H9 (cell line): ENCODE measurements around the gene WDR77. TPM values are rescaled to one million over a fixed set of nuclear protein-coding genes. Genes with fewer than 3 reads are reported as not detected.

Source experiments
- DNase-seq: peaks from one replicate; pipeline ENCODE4 v3.0.0-alpha.2; 2017
- H2AFZ ChIP-seq: one replicate; pipeline ENCODE4 v1.6.1; 2013; ENCODE audit warnings: mild to moderate bottlenecking, low read length, control low read depth, moderate library complexity
- H2AK5ac ChIP-seq: 2 replicates; pipeline ENCODE4 v1.6.1; 2013; ENCODE audit warnings: low read length, control low read depth, mixed read lengths; ENCODE audit not compliant: insufficient read length
- H2BK120ac ChIP-seq: one replicate; pipeline ENCODE4 v1.6.1; 2013; ENCODE audit warnings: low read depth, mild to moderate bottlenecking, low read length, control low read depth, inconsistent platforms; ENCODE audit not compliant: poor library complexity, severe bottlenecking
- H2BK12ac ChIP-seq: 2 replicates; pipeline ENCODE4 v1.6.1; 2013; ENCODE audit warnings: low read length, control low read depth, mixed read lengths, low read depth; ENCODE audit not compliant: insufficient read length
- H2BK15ac ChIP-seq: 2 replicates; pipeline ENCODE4 v1.6.1; 2013; ENCODE audit warnings: low read depth, low read length, control low read depth
- H2BK20ac ChIP-seq: one replicate; pipeline ENCODE4 v1.6.1; 2013; ENCODE audit warnings: low read depth, mild to moderate bottlenecking, low read length, control low read depth, inconsistent platforms; ENCODE audit not compliant: poor library complexity, severe bottlenecking
- H2BK5ac ChIP-seq: 2 replicates; pipeline ENCODE4 v1.6.1; 2013; ENCODE audit warnings: low read length, control low read depth, mixed read lengths; ENCODE audit not compliant: insufficient read length
- H3K14ac ChIP-seq: 2 replicates; pipeline ENCODE4 v1.6.1; 2013; ENCODE audit warnings: low read length, control low read depth; ENCODE audit not compliant: insufficient read depth
- H3K18ac ChIP-seq: 2 replicates; pipeline ENCODE4 v1.6.1; 2013; ENCODE audit warnings: low read depth, mild to moderate bottlenecking, mixed read lengths, low read length, control low read depth; ENCODE audit not compliant: insufficient read length
- H3K23ac ChIP-seq: 2 replicates; pipeline ENCODE4 v1.6.1; 2013; ENCODE audit warnings: low read length, control low read depth, mixed read lengths, low read depth; ENCODE audit not compliant: insufficient read length
- H3K23me2 ChIP-seq: 2 replicates; pipeline ENCODE4 v1.6.1; 2013; ENCODE audit warnings: low read depth, mild to moderate bottlenecking, mixed read lengths, low read length, control low read depth; ENCODE audit not compliant: insufficient read length, poor library complexity, severe bottlenecking
- H3K27ac ChIP-seq: 2 replicates; pipeline ENCODE4 v1.5.1; 2013; ENCODE audit warnings: low read length, control low read depth, mixed read lengths, low read depth; ENCODE audit not compliant: insufficient read length
- H3K27me3 ChIP-seq: 2 replicates; pipeline ENCODE4 v1.6.1; 2013; ENCODE audit warnings: low read length, control low read depth, inconsistent platforms; ENCODE audit not compliant: insufficient read depth
- H3K4ac ChIP-seq: 2 replicates; pipeline ENCODE4 v1.6.1; 2013; ENCODE audit warnings: low read depth, mild to moderate bottlenecking, control low read depth, inconsistent platforms, low read length, moderate library complexity
- H3K4me1 ChIP-seq: 2 replicates; pipeline ENCODE4 v1.6.1; 2013; ENCODE audit warnings: low read length, control low read depth, inconsistent platforms; ENCODE audit not compliant: insufficient read depth
- H3K4me2 ChIP-seq: 2 replicates; pipeline ENCODE4 v1.6.1; 2013; ENCODE audit warnings: low read length, control low read depth, mixed read lengths; ENCODE audit not compliant: insufficient read length, insufficient read depth
- H3K56ac ChIP-seq: 2 replicates; pipeline ENCODE4 v1.6.1; 2013; ENCODE audit warnings: low read depth, mild to moderate bottlenecking, mixed read lengths, low read length, control low read depth; ENCODE audit not compliant: insufficient read length
- H3K79me1 ChIP-seq: 2 replicates; pipeline ENCODE4 v1.6.1; 2013; ENCODE audit warnings: low read depth, mild to moderate bottlenecking, moderate library complexity, low read length, control low read depth, inconsistent platforms; ENCODE audit not compliant: insufficient read depth, poor library complexity, severe bottlenecking
- H3K79me2 ChIP-seq: 2 replicates; pipeline ENCODE4 v1.6.1; 2013; ENCODE audit warnings: low read length, control low read depth, inconsistent platforms; ENCODE audit not compliant: insufficient read depth
- H3K9ac ChIP-seq: 2 replicates; pipeline ENCODE4 v1.6.1; 2013; ENCODE audit warnings: low read length, control low read depth, mixed read lengths; ENCODE audit not compliant: insufficient read length; ENCODE audit errors: extremely low read depth
- H3K9me3 ChIP-seq: one replicate; pipeline ENCODE4 v1.6.1; 2013; ENCODE audit warnings: low read depth, low read length, inconsistent platforms; ENCODE audit not compliant: control insufficient read depth
- H3T11ph ChIP-seq: one replicate; pipeline ENCODE4 v1.6.1; 2013; ENCODE audit warnings: mild to moderate bottlenecking, low read length, control low read depth, inconsistent platforms
- H4K20me1 ChIP-seq: one replicate; pipeline ENCODE4 v1.6.1; 2013; ENCODE audit not compliant: control insufficient read depth, insufficient read length, insufficient read depth
- H4K5ac ChIP-seq: 2 replicates; pipeline ENCODE4 v1.6.1; 2013; ENCODE audit warnings: low read depth, mild to moderate bottlenecking, mixed read lengths, low read length, control low read depth; ENCODE audit not compliant: insufficient read length
- H4K8ac ChIP-seq: replicated peaks from 2 replicates; pipeline ENCODE4 v1.6.1; 2013; ENCODE audit warnings: low read length, control low read depth, mixed read lengths, low read depth; ENCODE audit not compliant: insufficient read length
- H4K91ac ChIP-seq: 2 replicates; pipeline ENCODE4 v1.6.1; 2013; ENCODE audit warnings: low read depth, mild to moderate bottlenecking, moderate library complexity, mixed read lengths, low read length, control low read depth; ENCODE audit not compliant: insufficient read length
- H3K27ac Mint-ChIP-seq, 3 experiments: 2 replicates in 2 of 3; 3 replicates in 1 of 3; pipeline ENCODE4 v1.8.0; 2020 to 2021; ENCODE audit warnings: mixed read lengths in 3 of 3, mild to moderate bottlenecking in 1 of 3, moderate library complexity in 1 of 3
- H3K27me3 Mint-ChIP-seq: 2 replicates; pipeline ENCODE4 v1.8.0; 2021; ENCODE audit warnings: low read depth, mild to moderate bottlenecking, moderate library complexity, mixed read lengths
- H3K36me3 Mint-ChIP-seq, 3 experiments: 2 replicates in 2 of 3; 3 replicates in 1 of 3; pipeline ENCODE4 v1.8.0; 2020 to 2021; ENCODE audit warnings: low read depth in 3 of 3, mixed read lengths in 3 of 3; ENCODE audit not compliant: insufficient read depth in 1 of 3
- H3K4me1 Mint-ChIP-seq, 2 experiments: 2 replicates each; pipeline ENCODE4 v1.8.0; 2020; ENCODE audit warnings: mixed read lengths in 2 of 2
- H3K4me3 Mint-ChIP-seq, 2 experiments: 2 replicates in 1 of 2; 3 replicates in 1 of 2; pipeline ENCODE4 v1.8.0; 2020 to 2021; ENCODE audit warnings: mild to moderate bottlenecking in 2 of 2, mixed read lengths in 2 of 2, moderate library complexity in 1 of 2
- H3K9me3 Mint-ChIP-seq, 2 experiments: 2 replicates in 1 of 2; 3 replicates in 1 of 2; pipeline ENCODE4 v1.8.0; 2020; ENCODE audit warnings: mild to moderate bottlenecking in 2 of 2, mixed read lengths in 2 of 2, moderate library complexity in 1 of 2
- CTCF ChIP-seq: fragments of 200-600 bp; sonication (generic); conservative IDR thresholded peaks from 3 replicates; pipeline ENCODE4 v1.8.0; 2021; ENCODE audit warnings: antibody characterized with exemption, mild to moderate bottlenecking
- WGBS: extraction: QIAGEN DNeasy Blood & Tissue Kit; methylation state at CpG from one replicate; pipeline ENCODE4 v1.1.7; 2013; ENCODE audit warnings: missing lambda C conversion rate, low lambda C conversion rate, mixed read lengths; ENCODE audit not compliant: insufficient read length; ENCODE audit errors: extremely low coverage; 5-methylcytosine and 5-hydroxymethylcytosine counted together
- total RNA-seq: library from RNA; stranded (reverse); gene quantifications from 2 replicates; pipeline ENCODE4 v1.2.1, GENCODE V29; 2021

The WDR77 gene
- total RNA-seq, 1 experiment from 2014 or later: 70.9 TPM

GRCh38 chr1:111414756-111415155 lies 34.3 kb downstream of the WDR77 start:
- Histone ChIP-seq H3K23me2 (no peaks in the 10 kb centered on the region), H3K4ac (no peak overlapping the region), H3K56ac (no peak overlapping the region), H3K14ac (no peak overlapping the region), H3K9me3 (no peaks in the 10 kb centered on the region), H4K8ac (no peak overlapping the region), H3K27ac (no peak overlapping the region), H3K18ac (no peak overlapping the region), H2BK20ac (no peak overlapping the region), H3K79me1 (no peaks in the 10 kb centered on the region), H3K79me2 (no peaks in the 10 kb centered on the region), H2BK5ac (no peak overlapping the region), H2AFZ (no peak overlapping the region), H3K9ac (no peak overlapping the region), H3T11ph (no peak overlapping the region), H4K20me1 (no peaks in the 10 kb centered on the region), H2BK15ac (no peak overlapping the region), H4K5ac (no peak overlapping the region), H3K23ac (no peak overlapping the region), H4K91ac (no peak overlapping the region), H3K4me2 (no peak overlapping the region), H2BK120ac (no peak overlapping the region), H3K27me3 (no peaks in the 10 kb centered on the region), H2BK12ac (no peak overlapping the region), H2AK5ac (no peak overlapping the region), H3K4me1 (no peaks in the 10 kb centered on the region)
- no peak for DNase-seq
- no peaks in the 10 kb centered on the region for H3K9me3 Mint-ChIP-seq
- TF ChIP-seq CTCF: no peak
- no peaks in the 10 kb centered on the region for H3K36me3 Mint-ChIP-seq
- H3K4me3 Mint-ChIP-seq: no peak overlapping the region
- no peak overlapping the region for H3K27ac Mint-ChIP-seq
- WGBS: no CpG with 5 or more reads among the region's 2 CpGs
- peaks cover 3 to 7% of the 10 kb centered on the region in 2 experiments for H3K4me1 Mint-ChIP-seq
- peaks cover 3% of the 10 kb centered on the region for H3K27me3 Mint-ChIP-seq
